Naive B cell (primary cell): ENCODE measurements around the gene SLC13A3. TPM values are rescaled to one million over a fixed set of nuclear protein-coding genes. Genes with fewer than 3 reads are reported as not detected.
A peak's percentile ranks its signal among the peaks of the same experiment; 100 is the strongest.

Experiments used
- ATAC-seq, 2 donors: fragments of 150-1000 bp; cut with Tn5 transposase; 2 replicates each; pipeline ENCODE4 v1.10.0; 2021; ENCODE audit warnings: low read depth in 2 of 2, mild to moderate bottlenecking in 2 of 2, moderate library complexity in 2 of 2
- DNase-seq: peaks from one replicate; pipeline ENCODE4 v3.0.0; 2022
- H3K27ac Mint-ChIP-seq, 6 donors: one replicate each; pipeline ENCODE4 v1.8.0; 2020 to 2022; ENCODE audit warnings: mild to moderate bottlenecking in 6 of 6, mixed read lengths in 6 of 6, moderate library complexity in 5 of 6, inconsistent platforms in 2 of 6
- H3K27me3 Mint-ChIP-seq, 3 donors: one replicate each; pipeline ENCODE4 v1.8.0; 2021 to 2022; ENCODE audit warnings: mixed read lengths in 3 of 3, mild to moderate bottlenecking in 1 of 3
- H3K36me3 Mint-ChIP-seq, 2 donors: one replicate each; pipeline ENCODE4 v1.8.0; 2020 to 2022; ENCODE audit warnings: mixed read lengths in 2 of 2, inconsistent platforms in 1 of 2, mild to moderate bottlenecking in 1 of 2
- H3K4me1 Mint-ChIP-seq, 3 donors: one replicate each; pipeline ENCODE4 v1.8.0; 2020 to 2022; ENCODE audit warnings: mixed read lengths in 3 of 3, inconsistent platforms in 1 of 3, mild to moderate bottlenecking in 1 of 3, moderate library complexity in 1 of 3
- H3K4me3 Mint-ChIP-seq, 8 donors: one replicate each; pipeline ENCODE4 v1.8.0; 2020 to 2022; ENCODE audit warnings: mild to moderate bottlenecking in 8 of 8, mixed read lengths in 8 of 8, moderate library complexity in 8 of 8, inconsistent platforms in 2 of 8
- H3K9me3 Mint-ChIP-seq, 7 donors: one replicate each; pipeline ENCODE4 v1.8.0; 2020 to 2022; ENCODE audit warnings: mixed read lengths in 7 of 7, mild to moderate bottlenecking in 5 of 7, inconsistent platforms in 2 of 7, moderate library complexity in 1 of 7
- polyA plus RNA-seq, 6 donors: library from polyadenylated mRNA; unstranded; fragments of 300-500 nt; fragmentation: Illumina TruSeq; gene quantifications; one replicate each; pipeline ENCODE4 v1.2.3, GENCODE V29; 2021; ENCODE audit warnings: low read depth in 6 of 6

The SLC13A3 gene
- polyA plus RNA-seq, 6 donors from 2014 or later, result 0.53 TPM; not detected in 5

DNA sequence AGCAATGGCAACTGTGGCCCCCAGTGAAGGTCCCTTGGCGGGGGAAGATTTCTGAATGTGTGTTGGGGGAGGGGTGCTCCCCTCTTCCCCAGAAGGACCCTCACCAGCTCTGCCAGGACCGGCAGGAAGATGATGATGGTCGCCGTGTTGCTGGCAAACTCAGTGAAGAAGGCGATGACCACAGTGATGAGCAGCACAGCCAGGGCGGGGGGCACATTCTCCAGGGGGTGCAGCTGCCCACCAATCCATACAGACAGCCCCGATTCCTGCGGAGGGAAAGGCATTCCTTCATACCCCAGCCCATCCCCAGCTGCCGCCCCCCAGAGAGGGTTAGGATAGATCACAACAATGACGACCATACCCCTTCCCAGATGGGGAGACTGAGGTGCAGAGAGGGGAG lies 85.1 kb downstream of the SLC13A3 start:
- H3K27me3 Mint-ChIP-seq, result peaks cover 9 to 31% (median 13%) of the 10 kb centered on the region in 3 donors
- no peak overlapping the region for H3K27ac Mint-ChIP-seq
- H3K4me3 Mint-ChIP-seq, result no peak overlapping the region
- no peak for DNase-seq
- H3K4me1 Mint-ChIP-seq, result no peaks in the 10 kb centered on the region
- ATAC-seq, result no peak
- H3K36me3 Mint-ChIP-seq, result no peaks in the 10 kb centered on the region
- H3K9me3 Mint-ChIP-seq, result no peaks in the 10 kb centered on the region

DNA sequence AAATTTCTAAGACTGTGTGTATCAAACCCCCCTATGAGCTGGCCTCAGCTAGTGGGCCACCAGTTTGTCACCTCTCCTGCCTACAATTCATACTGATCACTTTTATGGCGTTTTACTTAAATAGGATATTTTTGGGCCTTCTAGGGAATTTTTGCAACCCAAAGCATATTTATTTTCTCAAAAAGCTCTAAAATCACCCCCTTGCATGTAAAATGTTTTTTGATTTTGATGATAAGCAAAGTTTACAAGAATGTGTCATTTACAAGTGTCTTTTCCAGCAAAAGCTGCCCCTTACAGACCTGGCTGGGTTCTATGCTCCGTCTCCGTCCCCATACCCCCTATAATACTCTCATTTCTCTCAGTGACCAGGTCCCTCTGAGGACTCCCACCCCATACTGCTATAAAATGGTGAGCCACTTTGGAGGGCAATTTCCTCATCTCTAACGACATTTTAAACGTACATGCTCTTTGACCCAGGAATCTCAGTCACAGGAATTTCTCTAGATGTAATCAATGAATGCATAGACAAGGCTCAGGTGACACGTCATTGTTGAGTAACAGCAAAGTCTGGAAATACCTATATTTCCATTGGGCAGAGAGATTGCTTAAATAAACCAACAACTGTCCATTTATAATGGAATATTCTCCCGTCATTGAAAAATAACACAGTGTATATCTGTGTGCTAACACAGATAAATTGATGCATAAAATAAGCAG lies 86.9 kb downstream of the SLC13A3 start:
- Mint-ChIP-seq H3K4me1 (peaks cover 3 to 8% (median 4%) of the 10 kb centered on the region in 3 donors), H3K36me3 (no peaks in the 10 kb centered on the region), H3K27ac (no peak overlapping the region), H3K4me3 (no peak overlapping the region), H3K9me3 (no peaks in the 10 kb centered on the region), H3K27me3 (peaks cover 5 to 21% (median 8%) of the 10 kb centered on the region in 3 donors)
- DNase-seq (no peak), ATAC-seq (no peak)

DNA sequence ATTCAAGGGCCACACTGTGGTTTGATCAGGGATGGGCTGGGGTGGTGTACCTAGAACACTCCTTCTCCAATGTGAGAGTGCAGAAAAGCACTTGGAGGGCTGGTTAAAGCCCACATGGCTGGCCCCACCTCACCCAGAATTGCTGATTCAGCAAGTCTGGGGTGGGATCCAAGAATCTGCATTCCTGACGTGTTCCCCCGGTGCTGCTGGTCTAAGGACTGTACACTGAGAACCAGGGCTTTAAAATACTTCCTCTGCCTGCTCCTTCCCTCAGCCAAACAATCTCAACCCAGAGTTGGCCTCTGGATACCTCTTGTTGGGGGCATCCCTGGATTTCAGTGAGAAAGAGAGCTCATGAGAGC lies 87.4 kb downstream of the SLC13A3 start:
- Mint-ChIP-seq H3K9me3 (no peaks in the 10 kb centered on the region), H3K27ac (no peak overlapping the region), H3K4me3 (no peak overlapping the region), H3K4me1 (peaks cover 3 to 8% (median 4%) of the 10 kb centered on the region in 3 donors), H3K36me3 (no peaks in the 10 kb centered on the region), H3K27me3 (peaks cover 5 to 21% (median 8%) of the 10 kb centered on the region in 3 donors)
- no peak for DNase-seq
- ATAC-seq, result no peak

DNA sequence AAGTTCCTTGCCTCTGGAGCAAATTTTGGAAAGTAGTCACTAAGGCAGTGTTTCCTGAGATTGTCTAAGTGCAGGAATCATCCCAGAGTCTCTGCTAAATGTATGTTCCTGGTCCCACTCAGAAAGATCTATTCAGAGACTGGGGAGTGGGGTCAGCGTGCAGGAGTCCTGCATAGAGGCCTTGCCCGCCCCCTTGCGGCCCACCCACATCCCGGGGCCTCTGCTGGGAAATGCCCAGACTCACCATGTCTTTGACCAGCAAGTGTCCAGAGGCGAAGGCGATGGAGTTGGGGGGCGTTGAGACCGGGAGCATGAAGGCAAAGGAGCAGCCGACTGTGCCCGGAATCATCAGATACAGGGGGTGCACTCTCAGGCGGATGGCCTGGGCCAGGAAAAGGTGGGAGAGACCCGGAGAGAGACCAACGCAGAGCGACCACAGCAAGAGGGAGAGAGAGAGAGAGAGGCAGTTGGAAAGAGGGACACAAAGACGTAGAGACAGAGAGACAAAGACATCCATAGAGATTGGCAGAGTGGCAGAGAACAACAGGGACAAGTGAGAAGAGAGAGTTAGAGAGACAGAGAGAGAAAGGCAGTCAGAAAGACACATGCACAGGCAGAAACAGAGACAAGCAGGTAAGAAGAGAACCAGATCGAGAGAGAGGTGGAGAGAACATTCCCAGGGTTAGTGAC lies 87.9 kb downstream of the SLC13A3 start:
- Mint-ChIP-seq H3K9me3 (no peaks in the 10 kb centered on the region), H3K27me3 (peaks cover 5 to 21% (median 8%) of the 10 kb centered on the region in 3 donors), H3K4me1 (peaks cover 3 to 8% (median 4%) of the 10 kb centered on the region in 3 donors), H3K4me3 (no peak overlapping the region), H3K27ac (no peak overlapping the region), H3K36me3 (no peaks in the 10 kb centered on the region)
- DNase-seq (no peak), ATAC-seq (no peak)

DNA sequence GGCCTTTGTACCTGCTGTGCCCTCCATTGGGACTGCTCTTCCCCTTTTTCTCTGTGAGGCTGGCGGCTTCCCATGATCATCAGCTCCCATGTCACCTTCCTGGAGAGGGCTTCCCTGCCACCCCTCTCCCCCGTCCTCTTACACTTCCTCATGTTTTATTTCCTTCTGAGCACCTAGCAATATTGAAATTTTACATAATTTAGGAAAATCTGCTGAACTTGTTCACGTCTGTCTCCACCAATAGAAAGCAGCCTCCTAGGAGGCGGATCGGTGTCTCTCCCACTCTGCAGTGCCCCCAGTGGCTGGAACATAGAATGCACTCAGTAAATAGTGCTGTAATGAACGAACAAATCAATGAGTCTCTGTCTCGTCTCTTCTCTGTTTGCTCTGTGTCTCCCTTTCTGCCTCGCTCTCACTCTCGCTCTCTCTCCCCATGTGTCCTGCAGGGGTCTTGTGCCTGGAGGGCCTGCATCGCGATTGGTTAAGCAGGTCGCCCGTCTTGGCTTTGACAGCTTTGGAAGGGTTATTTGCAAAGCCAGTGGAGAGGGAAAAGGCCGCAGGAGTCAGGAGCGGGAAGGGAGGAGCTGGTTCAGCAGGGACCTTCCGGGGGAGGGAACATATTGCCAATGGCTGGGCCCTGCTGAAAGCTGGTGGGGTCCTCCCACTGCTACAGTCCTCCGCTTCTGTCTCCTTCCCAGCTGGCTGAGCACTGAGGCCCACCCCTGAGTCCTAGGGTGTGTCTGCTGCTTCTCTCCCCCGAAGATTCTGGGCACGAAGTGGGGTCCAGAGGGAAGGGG lies 88.7 kb downstream of the SLC13A3 start:
- Mint-ChIP-seq H3K4me3 (no peak overlapping the region), H3K27ac (no peak overlapping the region), H3K36me3 (no peaks in the 10 kb centered on the region), H3K27me3 (peaks cover 3 to 18% (median 4%) of the 10 kb centered on the region in 3 donors), H3K9me3 (no peaks in the 10 kb centered on the region), H3K4me1 (peaks cover 3 to 8% (median 6%) of the 10 kb centered on the region in 3 donors)
- peak in 1 of 2 donors; percentile 62 for ATAC-seq
- DNase-seq, result peak; percentile 28

DNA sequence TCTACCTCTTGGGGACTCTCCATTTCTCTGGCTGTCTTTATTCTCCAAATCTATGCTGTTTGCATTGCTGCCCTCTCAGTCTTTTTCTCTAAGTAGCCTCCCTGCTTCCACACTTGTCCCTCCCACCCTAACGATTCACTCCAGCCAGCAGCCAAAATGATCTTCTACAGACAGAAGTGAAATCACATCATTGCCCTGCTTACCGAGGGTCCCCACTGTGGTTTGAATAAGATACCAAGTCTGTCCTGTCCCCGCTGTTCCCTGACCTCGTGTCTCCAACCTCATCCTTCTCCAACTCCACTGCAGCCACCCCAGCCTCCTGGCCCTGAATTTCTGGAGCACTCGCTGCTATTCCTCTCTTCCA lies 89.3 kb downstream of the SLC13A3 start:
- no peaks in the 10 kb centered on the region for H3K36me3 Mint-ChIP-seq
- ATAC-seq, result no peak
- H3K27me3 Mint-ChIP-seq, result peaks cover 0 to 14% (median 0%) of the 10 kb centered on the region in 3 donors
- H3K9me3 Mint-ChIP-seq, result no peaks in the 10 kb centered on the region
- no peak overlapping the region for H3K4me3 Mint-ChIP-seq
- no peak overlapping the region for H3K27ac Mint-ChIP-seq
- peaks cover 3 to 8% (median 6%) of the 10 kb centered on the region in 3 donors for H3K4me1 Mint-ChIP-seq
- no peak for DNase-seq

DNA sequence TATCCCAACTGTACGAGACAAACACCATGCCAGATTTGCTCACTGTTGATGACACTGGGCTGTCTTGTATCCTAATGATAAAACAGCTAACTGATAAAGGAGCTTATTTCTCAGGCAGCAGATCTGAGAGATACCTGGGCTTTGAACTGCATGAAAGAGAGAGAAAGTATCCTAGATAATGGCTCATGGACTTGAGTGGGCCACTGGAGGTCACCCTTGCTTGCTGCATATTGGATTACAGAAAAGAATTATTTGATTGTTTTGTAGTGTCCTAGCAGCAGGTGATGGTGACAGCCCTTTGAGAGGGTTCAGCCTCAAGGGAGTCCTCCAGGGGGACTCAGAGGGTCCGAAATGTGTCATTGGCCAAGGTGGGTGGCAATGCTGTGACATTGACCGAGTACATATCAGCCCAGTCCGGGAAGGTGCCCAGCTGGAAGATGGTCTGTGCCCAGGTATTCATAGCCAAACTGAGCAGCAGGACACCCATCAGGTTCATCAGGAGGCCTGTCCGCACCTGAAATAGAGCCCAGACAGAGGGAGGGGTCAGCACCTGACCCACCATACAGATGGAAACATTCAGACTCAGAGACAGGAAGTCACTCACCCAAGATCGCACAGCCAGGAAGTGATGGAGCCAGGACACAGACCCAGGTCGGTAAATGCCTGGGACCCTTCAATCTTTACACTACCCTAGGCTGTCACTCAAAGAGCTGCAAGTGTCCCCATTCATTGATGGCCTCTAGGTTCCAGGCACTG lies 91.4 kb downstream of the SLC13A3 start:
- Mint-ChIP-seq H3K27me3 (no peaks in the 10 kb centered on the region), H3K4me3 (no peak overlapping the region), H3K27ac (no peak overlapping the region), H3K4me1 (peaks cover 13 to 20% (median 16%) of the 10 kb centered on the region in 3 donors), H3K9me3 (no peaks in the 10 kb centered on the region), H3K36me3 (no peaks in the 10 kb centered on the region)
- DNase-seq (no peak), ATAC-seq (no peak)

DNA sequence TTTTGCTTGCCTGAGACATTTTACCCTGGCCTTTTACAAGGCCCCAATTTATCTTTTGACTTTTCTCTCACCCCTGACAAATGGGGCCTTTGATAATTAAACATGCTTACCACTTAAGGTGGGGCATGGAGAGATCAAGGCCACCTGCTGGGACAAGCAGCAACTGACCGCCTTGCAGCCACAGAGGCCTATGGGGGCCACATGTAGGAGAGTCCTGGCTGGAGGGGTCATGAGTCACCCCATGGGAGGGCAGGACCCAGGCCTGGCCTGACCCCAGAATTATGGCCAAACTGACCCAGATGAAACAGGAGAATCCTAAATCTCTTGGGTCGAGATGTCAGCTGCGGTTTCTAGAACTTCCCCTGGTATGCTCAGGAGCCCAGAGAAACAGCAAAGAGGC lies 92.3 kb downstream of the SLC13A3 start:
- no peak for DNase-seq
- Mint-ChIP-seq H3K36me3 (no peaks in the 10 kb centered on the region), H3K9me3 (no peaks in the 10 kb centered on the region), H3K4me3 (no peak overlapping the region), H3K27ac (no peak overlapping the region), H3K4me1 (peaks cover 13 to 24% (median 20%) of the 10 kb centered on the region in 3 donors), H3K27me3 (no peaks in the 10 kb centered on the region)
- no peak for ATAC-seq

DNA sequence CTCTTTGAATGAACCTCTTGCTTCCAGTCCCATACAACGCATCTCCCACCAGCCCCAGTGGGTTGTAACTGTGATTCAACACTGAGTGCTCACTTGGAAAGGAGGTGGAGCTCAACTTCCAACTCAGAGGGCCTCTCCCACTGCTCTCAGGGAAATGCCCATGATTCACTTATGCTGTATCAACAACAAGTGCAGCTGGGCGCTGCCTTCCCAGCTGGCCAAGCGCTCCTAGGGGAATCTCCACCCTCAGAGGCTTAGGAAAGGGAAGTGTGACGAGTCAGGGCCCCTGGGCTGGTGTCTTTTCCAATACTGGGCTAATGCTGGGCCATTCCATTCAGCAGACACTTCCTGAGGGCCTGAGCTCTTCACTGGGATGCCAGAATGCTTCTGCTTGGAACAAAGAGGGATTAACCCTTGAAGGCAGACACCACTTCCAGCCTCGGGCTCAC lies 92.7 kb downstream of the SLC13A3 start:
- Mint-ChIP-seq H3K27me3 (no peaks in the 10 kb centered on the region), H3K4me1 (peaks cover 13 to 26% (median 20%) of the 10 kb centered on the region in 3 donors), H3K4me3 (no peak overlapping the region), H3K9me3 (no peaks in the 10 kb centered on the region), H3K27ac (peak overlapping the region in 1 of 6 donors; percentile 61), H3K36me3 (no peaks in the 10 kb centered on the region)
- DNase-seq (no peak), ATAC-seq (no peak)

DNA sequence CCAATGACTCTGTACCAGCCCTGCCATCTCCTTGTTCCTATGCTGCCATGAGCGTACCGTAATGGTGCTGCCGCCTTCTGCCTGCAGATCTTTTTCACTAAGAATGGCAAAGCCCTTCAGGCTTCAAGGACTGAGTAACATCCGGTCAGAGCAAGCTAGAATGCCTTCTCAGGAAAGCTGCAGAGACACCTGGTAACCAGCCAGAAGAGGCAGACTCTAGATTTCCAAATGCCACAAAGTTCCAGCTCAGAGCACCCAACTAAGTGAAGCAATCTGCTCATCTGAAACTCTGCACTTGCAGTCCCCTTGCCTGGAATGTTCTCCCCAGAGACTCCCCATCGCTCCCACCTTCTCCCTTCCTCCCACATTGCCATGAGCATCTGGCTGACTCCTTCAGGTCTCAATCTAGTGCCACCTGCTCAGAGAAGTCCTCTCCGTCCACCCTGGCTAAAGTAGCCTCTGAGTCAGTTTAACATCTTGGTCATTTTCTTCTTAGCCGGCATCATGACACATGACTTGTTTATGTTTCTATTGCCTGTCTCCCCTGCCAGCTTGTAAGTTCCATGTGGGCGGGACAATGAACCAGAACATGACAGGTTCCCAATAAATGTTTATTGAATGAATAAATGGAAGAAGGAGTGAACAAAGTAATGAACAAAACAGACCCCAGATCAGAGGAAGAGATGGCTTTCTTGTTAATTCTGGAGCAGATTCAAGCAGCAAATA lies 93.9 kb downstream of the SLC13A3 start:
- no peak for DNase-seq
- no peak overlapping the region for H3K27ac Mint-ChIP-seq
- H3K27me3 Mint-ChIP-seq, result no peaks in the 10 kb centered on the region
- no peaks in the 10 kb centered on the region for H3K9me3 Mint-ChIP-seq
- H3K4me3 Mint-ChIP-seq, result peak overlapping the region in 1 of 8 donors; percentile 13
- H3K4me1 Mint-ChIP-seq, result peaks cover 24 to 31% (median 26%) of the 10 kb centered on the region in 3 donors
- no peaks in the 10 kb centered on the region for H3K36me3 Mint-ChIP-seq
- ATAC-seq, result no peak

DNA sequence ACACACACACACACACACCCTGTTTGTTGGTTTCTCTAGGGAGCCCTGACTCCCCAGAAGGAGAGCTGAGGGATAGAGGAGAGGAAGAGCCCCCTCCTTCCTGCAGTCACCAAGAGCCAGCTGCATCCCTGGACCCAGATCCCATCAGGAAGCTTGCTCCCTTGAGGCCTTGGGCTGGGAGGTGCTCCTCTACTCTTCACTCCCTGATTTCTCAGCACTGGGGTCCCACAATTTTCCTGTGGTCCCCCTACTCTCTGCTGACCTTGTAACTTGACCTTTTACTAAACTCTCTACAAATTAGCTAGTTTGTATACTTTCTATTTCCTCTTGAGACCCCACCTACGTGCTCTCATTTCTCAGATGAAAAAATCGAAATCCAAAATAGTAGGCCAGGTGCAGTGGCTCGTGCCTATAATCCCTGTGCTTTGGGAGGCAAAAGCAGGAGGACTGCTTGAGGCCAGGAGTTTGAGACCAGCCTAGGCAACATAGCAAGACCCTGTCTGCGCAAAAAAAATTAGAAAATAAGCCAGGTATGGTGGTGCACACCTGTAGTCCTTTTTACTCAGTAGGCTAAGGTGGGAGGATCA lies 95.8 kb downstream of the SLC13A3 start:
- peaks cover 26 to 42% (median 31%) of the 10 kb centered on the region in 3 donors for H3K4me1 Mint-ChIP-seq
- no peaks in the 10 kb centered on the region for H3K27me3 Mint-ChIP-seq
- no peak overlapping the region for H3K27ac Mint-ChIP-seq
- H3K4me3 Mint-ChIP-seq, result peak overlapping the region in 3 of 8 donors; percentile 15 to 65 (median 50)
- no peak for ATAC-seq
- H3K36me3 Mint-ChIP-seq, result no peaks in the 10 kb centered on the region
- H3K9me3 Mint-ChIP-seq, result no peaks in the 10 kb centered on the region
- DNase-seq, result no peak

DNA sequence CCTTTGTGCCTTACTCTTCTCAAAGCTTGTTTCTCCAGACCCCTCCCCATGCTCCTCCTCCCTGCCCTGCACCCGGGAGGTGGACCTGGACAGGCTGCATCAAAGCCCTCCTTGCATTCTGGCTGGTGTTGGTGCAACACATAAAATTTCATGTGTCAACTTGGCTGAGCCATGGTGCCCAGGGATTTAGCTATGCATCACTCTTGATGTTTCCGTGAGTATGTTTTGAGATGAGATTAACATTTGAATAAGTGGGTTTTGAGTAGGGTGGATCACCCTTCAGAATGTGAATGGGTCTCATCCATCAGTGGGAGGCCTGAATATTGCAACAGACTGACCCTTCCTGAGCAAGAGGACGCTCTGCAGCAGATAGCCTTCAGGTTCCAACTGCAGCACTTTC lies 96.4 kb downstream of the SLC13A3 start:
- ATAC-seq (no peak), DNase-seq (no peak)
- Mint-ChIP-seq H3K36me3 (no peaks in the 10 kb centered on the region), H3K27me3 (no peaks in the 10 kb centered on the region), H3K4me1 (peaks cover 23 to 42% (median 29%) of the 10 kb centered on the region in 3 donors), H3K9me3 (no peaks in the 10 kb centered on the region), H3K4me3 (peak overlapping the region in 3 of 8 donors; percentile 30 to 51 (median 50)), H3K27ac (no peak overlapping the region)
